Measurements from ENCODE around the gene ELK4. TPM values are rescaled to one million over a fixed set of nuclear protein-coding genes. Genes with fewer than 3 reads are reported as not detected.

The ELK4 gene
- total RNA-seq, 2 donors from 2014 or later: 20.2 to 34.4 TPM

DNA sequence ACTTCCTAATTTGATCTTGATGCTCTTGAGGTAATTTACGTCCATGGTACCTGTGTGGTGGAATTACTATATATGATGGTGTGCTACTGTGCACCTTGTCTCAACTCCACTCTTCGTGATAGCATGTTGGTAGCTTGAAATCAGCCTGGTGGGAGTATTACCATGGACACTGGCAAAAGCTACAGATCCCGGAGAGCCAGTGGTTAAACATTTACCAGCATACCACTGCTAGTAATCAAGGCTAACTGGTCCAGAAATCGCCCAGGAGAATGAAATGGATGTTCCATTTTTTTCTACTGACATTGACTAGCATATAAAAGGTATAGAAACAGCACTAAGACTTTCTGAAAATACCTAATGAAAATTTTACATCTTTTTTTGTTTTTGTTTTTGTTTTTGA lies 30.6 kb downstream of the ELK4 start:
- Histone ChIP-seq H3K27ac (no peak overlapping the region), H3K4me3 (no peak overlapping the region), H3K27me3 (replicated peaks; ENCODE audit: insufficient read depth) (no peaks in the 10 kb centered on the region), H3K36me3 (no peaks in the 10 kb centered on the region), H3K9me3 (no peaks in the 10 kb centered on the region), H3K4me1 (ENCODE audit: control insufficient read depth in 1 of 2, low read depth in 2 of 2) (peaks cover 25 to 32% of the 10 kb centered on the region in 2 donors)
- ATAC-seq (ENCODE audit: insufficient number of reproducible peaks, low FRiP score, low read depth) (no peak), DNase-seq (ENCODE audit: low spot score) (no peak)
- TF ChIP-seq, protein P1, sequence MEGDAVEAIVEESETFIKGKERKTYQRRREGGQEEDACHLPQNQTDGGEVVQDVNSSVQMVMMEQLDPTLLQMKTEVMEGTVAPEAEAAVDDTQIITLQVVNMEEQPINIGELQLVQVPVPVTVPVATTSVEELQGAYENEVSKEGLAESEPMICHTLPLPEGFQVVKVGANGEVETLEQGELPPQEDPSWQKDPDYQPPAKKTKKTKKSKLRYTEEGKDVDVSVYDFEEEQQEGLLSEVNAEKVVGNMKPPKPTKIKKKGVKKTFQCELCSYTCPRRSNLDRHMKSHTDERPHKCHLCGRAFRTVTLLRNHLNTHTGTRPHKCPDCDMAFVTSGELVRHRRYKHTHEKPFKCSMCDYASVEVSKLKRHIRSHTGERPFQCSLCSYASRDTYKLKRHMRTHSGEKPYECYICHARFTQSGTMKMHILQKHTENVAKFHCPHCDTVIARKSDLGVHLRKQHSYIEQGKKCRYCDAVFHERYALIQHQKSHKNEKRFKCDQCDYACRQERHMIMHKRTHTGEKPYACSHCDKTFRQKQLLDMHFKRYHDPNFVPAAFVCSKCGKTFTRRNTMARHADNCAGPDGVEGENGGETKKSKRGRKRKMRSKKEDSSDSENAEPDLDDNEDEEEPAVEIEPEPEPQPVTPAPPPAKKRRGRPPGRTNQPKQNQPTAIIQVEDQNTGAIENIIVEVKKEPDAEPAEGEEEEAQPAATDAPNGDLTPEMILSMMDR (IDR thresholded peaks at IDR 0.05): no peak

DNA sequence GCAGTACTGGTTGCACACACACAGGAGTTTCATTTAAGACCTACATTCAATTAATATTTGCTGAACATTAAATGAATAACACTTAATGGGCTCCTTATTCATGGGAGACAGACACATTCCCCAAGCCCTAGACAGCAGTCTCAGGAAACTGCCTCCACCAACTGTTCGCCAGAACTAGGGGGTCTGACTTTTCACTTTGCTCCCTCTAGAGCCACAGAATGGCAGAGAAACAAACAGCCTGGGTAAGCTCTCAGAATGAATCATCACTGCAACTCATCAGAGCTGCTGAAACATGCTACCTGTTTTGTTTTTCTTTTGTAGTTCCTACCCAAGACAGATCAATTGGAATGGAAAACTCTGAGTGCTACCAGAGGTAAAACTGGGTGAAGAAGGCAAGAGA lies 31.7 kb downstream of the ELK4 start:
- Histone ChIP-seq H3K4me3 (peak overlapping the region; percentile 9), H3K27ac (peak overlapping the region in 1 of 2 donors; percentile 77), H3K27me3 (replicated peaks; ENCODE audit: insufficient read depth) (no peaks in the 10 kb centered on the region), H3K36me3 (no peaks in the 10 kb centered on the region), H3K4me1 (ENCODE audit: control insufficient read depth in 1 of 2, low read depth in 2 of 2) (peaks cover 25 to 32% of the 10 kb centered on the region in 2 donors), H3K9me3 (no peaks in the 10 kb centered on the region)
- ATAC-seq (ENCODE audit: insufficient number of reproducible peaks, low FRiP score, low read depth) (no peak), DNase-seq (ENCODE audit: low spot score) (no peak)
- TF ChIP-seq, protein P1 (IDR thresholded peaks at IDR 0.05): no peak

DNA sequence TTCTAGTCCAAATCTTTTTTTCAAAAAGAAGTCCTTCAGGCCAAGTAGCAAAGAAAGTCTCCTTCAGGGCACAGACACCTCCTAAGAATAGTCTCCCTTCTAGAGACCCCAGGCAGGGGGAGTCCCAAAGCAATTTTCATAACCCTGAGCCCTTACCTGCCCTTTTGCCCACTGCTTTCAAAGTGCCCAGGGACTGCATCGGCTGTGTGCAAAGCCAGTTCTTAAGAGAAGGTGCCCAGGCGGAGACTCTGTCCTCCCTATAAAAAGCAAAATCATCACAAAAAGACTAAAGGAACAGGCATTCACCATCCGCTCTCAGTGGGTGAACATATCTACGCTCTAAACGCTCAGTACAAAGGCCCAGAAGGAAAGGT lies 32.2 kb downstream of the ELK4 start:
- Histone ChIP-seq H3K36me3 (no peaks in the 10 kb centered on the region), H3K27me3 (replicated peaks; ENCODE audit: insufficient read depth) (no peaks in the 10 kb centered on the region), H3K4me1 (ENCODE audit: control insufficient read depth in 1 of 2, low read depth in 2 of 2) (peaks cover 25 to 32% of the 10 kb centered on the region in 2 donors), H3K9me3 (no peaks in the 10 kb centered on the region), H3K4me3 (peak overlapping the region; percentile 9), H3K27ac (peak overlapping the region in 1 of 2 donors; percentile 77)
- DNase-seq (ENCODE audit: low spot score) (no peak), ATAC-seq (ENCODE audit: insufficient number of reproducible peaks, low FRiP score, low read depth) (no peak)
- TF ChIP-seq, protein P1 (IDR thresholded peaks at IDR 0.05): no peak

DNA sequence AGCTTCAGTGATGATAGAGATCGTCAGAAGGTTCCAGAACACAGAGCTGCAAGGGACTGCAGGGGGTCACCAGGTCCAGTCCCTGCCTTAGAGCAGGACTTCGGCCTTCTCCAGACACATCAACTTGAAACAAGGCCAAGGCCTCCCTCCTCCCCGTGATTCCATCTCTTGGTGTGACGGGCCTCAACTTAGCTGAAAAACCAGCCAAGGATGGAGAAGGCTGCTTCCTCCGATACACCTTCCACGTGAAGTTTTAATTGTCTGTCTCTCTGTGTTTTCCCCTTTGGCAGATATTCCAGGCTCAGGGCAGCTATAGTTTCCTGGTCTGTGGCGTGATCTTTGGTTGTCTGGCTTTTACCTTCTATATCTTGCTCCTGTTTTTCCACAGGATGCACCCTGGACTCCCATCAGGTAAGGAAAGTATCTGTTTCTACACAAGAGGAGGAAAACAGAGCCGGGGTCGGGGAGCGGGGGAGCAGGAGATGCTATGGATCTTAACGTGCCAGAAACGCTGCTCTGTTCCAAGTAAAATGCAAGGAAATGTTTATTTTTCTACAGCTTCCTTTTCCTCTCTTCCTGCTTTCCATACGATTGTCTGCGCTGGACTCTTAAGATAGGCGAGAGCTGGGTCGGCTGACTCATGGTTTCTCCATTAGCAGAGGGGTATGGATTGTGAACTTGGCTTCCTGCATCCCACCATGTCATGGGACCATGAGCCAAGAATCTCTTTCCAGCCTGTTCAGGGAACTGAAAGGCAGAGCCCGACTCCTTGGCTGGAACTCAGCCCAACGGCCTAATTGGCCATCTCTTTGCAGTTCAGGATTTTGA lies 32.8 kb downstream of the ELK4 start:
- Histone ChIP-seq H3K4me1 (ENCODE audit: control insufficient read depth in 1 of 2, low read depth in 2 of 2) (peaks cover 25 to 32% of the 10 kb centered on the region in 2 donors), H3K4me3 (peak overlapping the region; percentile 9), H3K9me3 (no peaks in the 10 kb centered on the region), H3K36me3 (no peaks in the 10 kb centered on the region), H3K27me3 (replicated peaks; ENCODE audit: insufficient read depth) (no peaks in the 10 kb centered on the region), H3K27ac (peak overlapping the region; percentile 61 to 77)
- peak; percentile 78 for ATAC-seq (ENCODE audit: insufficient number of reproducible peaks, low FRiP score, low read depth)
- TF ChIP-seq, protein P1 (IDR thresholded peaks at IDR 0.05): no peak
- DNase-seq (ENCODE audit: low spot score): peak; percentile 47

DNA sequence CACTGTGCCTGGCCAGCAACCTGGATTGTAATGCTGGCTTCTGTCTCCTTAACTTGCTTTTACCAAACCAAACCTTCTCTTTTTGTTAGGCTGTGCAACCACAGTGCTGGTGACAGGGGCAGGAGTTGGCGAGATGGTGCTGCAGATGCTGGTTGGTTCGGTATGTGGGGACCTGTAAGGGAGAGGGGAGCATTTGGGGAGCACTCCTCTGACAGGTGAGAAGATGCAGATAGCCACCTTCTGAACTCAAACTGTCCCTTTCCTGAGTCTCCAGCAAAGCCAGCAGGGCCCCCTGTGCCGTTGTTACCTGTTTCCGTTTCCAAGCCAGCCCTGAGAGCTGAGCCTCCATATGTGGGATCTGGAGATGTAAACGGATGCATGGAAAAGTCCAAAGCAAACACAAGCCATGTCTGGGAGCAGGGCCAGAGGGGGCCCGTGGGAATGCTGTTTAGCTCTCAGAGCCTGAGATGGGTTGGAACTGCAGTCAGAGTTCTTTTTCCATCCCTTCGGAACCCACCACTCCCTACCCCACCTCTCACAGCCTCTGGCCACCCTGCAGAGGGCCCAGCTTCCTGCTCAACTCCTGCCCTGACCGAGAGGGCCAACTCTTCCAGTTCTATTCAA lies 34.0 kb downstream of the ELK4 start:
- Histone ChIP-seq H3K27ac (peak overlapping the region; percentile 61 to 77), H3K27me3 (replicated peaks; ENCODE audit: insufficient read depth) (no peaks in the 10 kb centered on the region), H3K4me1 (ENCODE audit: control insufficient read depth in 1 of 2, low read depth in 2 of 2) (peaks cover 25 to 32% of the 10 kb centered on the region in 2 donors), H3K36me3 (no peaks in the 10 kb centered on the region), H3K4me3 (no peak overlapping the region), H3K9me3 (no peaks in the 10 kb centered on the region)
- TF ChIP-seq, protein P1 (IDR thresholded peaks at IDR 0.05): no peak
- DNase-seq (ENCODE audit: low spot score) (no peak), ATAC-seq (ENCODE audit: insufficient number of reproducible peaks, low FRiP score, low read depth) (no peak)
